Esophagus squamous epithelium (tissue), 4 donors: Measurements from ENCODE around the gene KNCN.

Experiments used
- POLR2A ChIP-seq, 4 donors: fragments of 450-650 bp; IDR thresholded peaks; one replicate each; pipeline ENCODE4 v1.6.1; 2017; ENCODE audit warnings: antibody characterized with exemption in 4 of 4, mild to moderate bottlenecking in 4 of 4, moderate library complexity in 3 of 4
- TF ChIP-seq, protein P1 (sequence below), 6 experiments: fragments of 450-650 bp in 4 of 6; fragments of 200-600 bp in 2 of 6; sonication (generic) in 2 of 6; IDR thresholded peaks; one replicate each; pipeline ENCODE4 v1.5.1; 2016 to 2019; ENCODE audit warnings: antibody characterized with exemption in 6 of 6, mild to moderate bottlenecking in 4 of 6, moderate library complexity in 4 of 6

DNA sequence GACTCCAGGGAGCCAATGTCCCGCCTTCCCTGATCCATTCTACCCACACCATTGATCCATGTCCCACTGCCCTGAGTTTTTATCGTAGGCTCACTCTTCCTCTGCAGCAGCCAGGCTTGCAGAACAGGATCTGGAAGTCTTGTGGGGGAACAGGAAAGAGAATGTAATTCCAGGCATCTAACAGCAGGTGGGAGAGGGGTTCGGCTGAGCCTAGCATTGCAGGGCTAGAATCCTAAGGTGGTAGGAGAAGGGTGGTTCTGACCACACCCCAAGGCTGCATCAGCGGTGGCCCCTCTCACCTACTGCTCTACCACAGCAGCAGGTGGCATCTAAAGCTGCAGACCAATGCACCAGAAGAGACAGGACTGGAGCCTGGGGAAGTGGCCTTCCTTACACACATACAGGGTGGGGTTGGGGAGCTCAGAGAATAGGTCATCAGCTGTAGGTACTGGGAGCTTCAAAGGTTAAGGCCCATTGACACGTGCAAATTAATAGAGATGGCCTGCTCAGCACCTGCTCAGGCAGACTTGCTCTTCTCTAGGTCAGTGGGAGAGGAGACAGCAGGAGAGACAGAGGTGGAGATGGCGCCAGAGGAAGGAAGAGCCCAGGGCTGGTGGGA is 20.5 kb downstream of the KNCN start:
- TF ChIP-seq, protein P1, sequence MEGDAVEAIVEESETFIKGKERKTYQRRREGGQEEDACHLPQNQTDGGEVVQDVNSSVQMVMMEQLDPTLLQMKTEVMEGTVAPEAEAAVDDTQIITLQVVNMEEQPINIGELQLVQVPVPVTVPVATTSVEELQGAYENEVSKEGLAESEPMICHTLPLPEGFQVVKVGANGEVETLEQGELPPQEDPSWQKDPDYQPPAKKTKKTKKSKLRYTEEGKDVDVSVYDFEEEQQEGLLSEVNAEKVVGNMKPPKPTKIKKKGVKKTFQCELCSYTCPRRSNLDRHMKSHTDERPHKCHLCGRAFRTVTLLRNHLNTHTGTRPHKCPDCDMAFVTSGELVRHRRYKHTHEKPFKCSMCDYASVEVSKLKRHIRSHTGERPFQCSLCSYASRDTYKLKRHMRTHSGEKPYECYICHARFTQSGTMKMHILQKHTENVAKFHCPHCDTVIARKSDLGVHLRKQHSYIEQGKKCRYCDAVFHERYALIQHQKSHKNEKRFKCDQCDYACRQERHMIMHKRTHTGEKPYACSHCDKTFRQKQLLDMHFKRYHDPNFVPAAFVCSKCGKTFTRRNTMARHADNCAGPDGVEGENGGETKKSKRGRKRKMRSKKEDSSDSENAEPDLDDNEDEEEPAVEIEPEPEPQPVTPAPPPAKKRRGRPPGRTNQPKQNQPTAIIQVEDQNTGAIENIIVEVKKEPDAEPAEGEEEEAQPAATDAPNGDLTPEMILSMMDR (IDR thresholded peaks at IDR 0.05), result peak in 3 of 6 experiments; percentile 10 to 51 (median 35)
- TF ChIP-seq POLR2A (IDR thresholded peaks at IDR 0.05), result no peak
